ENCODE measurements around the gene ELOVL6.
"Not testable (repeated sequence)": the region's sequence is repeated elsewhere in the genome, so short reads cannot be mapped to it uniquely, and the experiment has no call there.

Gene ELOVL6

GRCh38 chr4:110099638-110100037 is 98.8 kb downstream of the ELOVL6 start:
- H3K27me3 ChIP-seq (ENCODE audit: insufficient read depth, low read length), result no peaks in the 10 kb centered on the region
- peaks cover 35% of the 10 kb centered on the region for H3K36me3 ChIP-seq (ENCODE audit: insufficient read depth, low read length)
- H3K9me3 ChIP-seq (ENCODE audit: insufficient read depth, low read depth, low read length), result no peaks in the 10 kb centered on the region
- H3K9ac ChIP-seq (ENCODE audit: low read depth, low read length), result no peak overlapping the region
- no peak overlapping the region for H3K4me3 ChIP-seq (ENCODE audit: low read length)
- H3K4me1 ChIP-seq (ENCODE audit: insufficient read depth, low read length), result peaks cover 3% of the 10 kb centered on the region; the same call in 1 of the 2 replicates
- H3K27ac ChIP-seq (ENCODE audit: low read depth, low read length), result no peak overlapping the region

- no peaks in the 10 kb centered on the region for H3K27me3 ChIP-seq (ENCODE audit: insufficient read depth, low read length)
- no peaks in the 10 kb centered on the region; the same call in 1 of the 2 replicates for H3K4me1 ChIP-seq (ENCODE audit: insufficient read depth, low read length)
- no peak overlapping the region for H3K4me3 ChIP-seq (ENCODE audit: low read length)
- H3K27ac ChIP-seq (ENCODE audit: low read depth, low read length), result no peak overlapping the region
- no peak overlapping the region for H3K9ac ChIP-seq (ENCODE audit: low read depth, low read length)
- WGBS, result 82% methylated on average over 1 of the region's 1 CpG
- peaks cover 8% of the 10 kb centered on the region; the same call in 1 of the 2 replicates for H3K36me3 ChIP-seq (ENCODE audit: insufficient read depth, low read length)
- no peaks in the 10 kb centered on the region for H3K9me3 ChIP-seq (ENCODE audit: insufficient read depth, low read depth, low read length)
Measured at GRCh38 chr4:110096405-110096804, 102.0 kb downstream of the ELOVL6 start.

DNA sequence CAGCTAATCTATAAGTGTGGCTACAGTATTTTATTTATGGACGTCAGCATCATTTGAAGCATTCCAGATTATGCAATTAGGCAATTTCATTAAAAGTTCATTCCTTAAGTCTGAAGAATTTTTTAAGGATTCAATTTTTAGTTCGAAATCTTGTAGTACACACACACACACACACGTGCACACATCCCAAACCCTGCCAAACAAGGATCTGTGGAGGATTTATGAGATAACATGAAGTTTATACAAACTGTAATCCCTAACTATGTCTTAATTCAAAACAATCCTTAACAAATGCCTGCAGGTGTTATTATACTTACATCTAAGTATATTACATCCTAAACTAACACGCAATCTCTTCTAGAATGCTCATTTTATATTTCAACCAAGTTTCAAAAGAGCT is 105.8 kb downstream of the ELOVL6 start:
- 100% methylated on average over 1 of the region's 4 CpGs for WGBS
- H3K4me1 ChIP-seq (ENCODE audit: insufficient read depth, low read length), result peaks cover 27% of the 10 kb centered on the region
- no peak overlapping the region for H3K27ac ChIP-seq (ENCODE audit: low read depth, low read length)
- H3K4me3 ChIP-seq (ENCODE audit: low read length), result no peak overlapping the region
- no peaks in the 10 kb centered on the region for H3K9me3 ChIP-seq (ENCODE audit: insufficient read depth, low read depth, low read length)
- peaks cover 2% of the 10 kb centered on the region; the same call in 1 of the 2 replicates for H3K36me3 ChIP-seq (ENCODE audit: insufficient read depth, low read length)
- H3K9ac ChIP-seq (ENCODE audit: low read depth, low read length), result no peak overlapping the region
- H3K27me3 ChIP-seq (ENCODE audit: insufficient read depth, low read length), result no peaks in the 10 kb centered on the region

GRCh38 chr4:110091434-110092140 is 106.8 kb downstream of the ELOVL6 start:
- Histone ChIP-seq H3K4me3 (ENCODE audit: low read length) (no peak overlapping the region), H3K36me3 (ENCODE audit: insufficient read depth, low read length) (peaks cover 2% of the 10 kb centered on the region; the same call in 1 of the 2 replicates), H3K9ac (ENCODE audit: low read depth, low read length) (no peak overlapping the region), H3K27me3 (ENCODE audit: insufficient read depth, low read length) (no peaks in the 10 kb centered on the region), H3K9me3 (ENCODE audit: insufficient read depth, low read depth, low read length) (no peaks in the 10 kb centered on the region), H3K4me1 (ENCODE audit: insufficient read depth, low read length) (peaks cover 29% of the 10 kb centered on the region), H3K27ac (ENCODE audit: low read depth, low read length) (no peak overlapping the region)
- 90% methylated on average over 4 of the region's 6 CpGs for WGBS

GRCh38 chr4:110088670-110089069 is 109.7 kb downstream of the ELOVL6 start:
- peaks cover 7% of the 10 kb centered on the region; the same call in 1 of the 2 replicates for H3K36me3 ChIP-seq (ENCODE audit: insufficient read depth, low read length)
- peaks cover 29% of the 10 kb centered on the region for H3K4me1 ChIP-seq (ENCODE audit: insufficient read depth, low read length)
- peak overlapping the region; percentile 37; the same call in 1 of the 2 replicates for H3K27ac ChIP-seq (ENCODE audit: low read depth, low read length)

DNA sequence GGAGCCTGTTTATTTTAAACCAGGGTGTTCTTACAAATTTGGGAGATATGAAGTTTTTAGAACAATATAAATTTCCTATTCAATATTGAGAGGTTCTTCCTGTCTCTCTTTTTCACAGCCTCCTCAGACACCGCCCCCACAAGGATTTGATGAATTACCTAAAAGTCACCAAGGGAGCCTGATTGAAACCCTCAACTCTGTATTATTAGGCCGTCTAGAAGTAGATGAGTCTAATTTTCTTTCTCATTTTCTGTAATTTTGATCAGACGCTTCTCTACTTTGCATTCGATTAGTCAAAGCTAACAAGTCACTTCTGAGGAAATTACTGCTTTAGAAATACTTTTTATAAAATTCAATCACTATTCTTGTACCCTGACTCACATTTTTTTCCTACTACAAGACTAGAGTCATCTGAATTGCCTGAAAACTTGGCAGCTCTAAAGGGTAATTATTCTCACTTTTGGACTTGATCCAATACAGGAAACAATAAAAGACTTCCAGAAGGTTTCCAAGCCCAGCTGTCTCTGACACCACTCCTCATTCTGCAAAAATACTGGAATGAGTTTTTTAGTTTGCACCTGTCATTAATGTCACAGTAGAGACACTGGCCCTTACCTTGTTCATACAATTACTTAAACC is 111.2 kb downstream of the ELOVL6 start:
- no peak overlapping the region for H3K4me3 ChIP-seq (ENCODE audit: low read length)
- peaks cover 11% of the 10 kb centered on the region; the same call in 1 of the 2 replicates for H3K36me3 ChIP-seq (ENCODE audit: insufficient read depth, low read length)
- no peaks in the 10 kb centered on the region for H3K27me3 ChIP-seq (ENCODE audit: insufficient read depth, low read length)
- peaks cover 12% of the 10 kb centered on the region; the same call in 1 of the 2 replicates for H3K9me3 ChIP-seq (ENCODE audit: insufficient read depth, low read depth, low read length)
- H3K27ac ChIP-seq (ENCODE audit: low read depth, low read length), result no peak overlapping the region
- no peak overlapping the region for H3K9ac ChIP-seq (ENCODE audit: low read depth, low read length)
- peaks cover 29% of the 10 kb centered on the region for H3K4me1 ChIP-seq (ENCODE audit: insufficient read depth, low read length)
- 96% methylated on average over 4 of the region's 4 CpGs for WGBS

More at GRCh38 chr4:110088670-110089069, 109.7 kb downstream of the ELOVL6 start:
- Histone ChIP-seq H3K27me3 (ENCODE audit: insufficient read depth, low read length) (no peaks in the 10 kb centered on the region), H3K4me3 (ENCODE audit: low read length) (no peak overlapping the region), H3K9me3 (ENCODE audit: insufficient read depth, low read depth, low read length) (peaks cover 6% of the 10 kb centered on the region; the same call in 1 of the 2 replicates), H3K9ac (ENCODE audit: low read depth, low read length) (peak overlapping the region; percentile 1; the same call in 1 of the 2 replicates)
- WGBS, result 88% methylated on average over 4 of the region's 4 CpGs

- no peak overlapping the region for H3K4me3 ChIP-seq (ENCODE audit: low read length)
- peaks cover 11% of the 10 kb centered on the region; the same call in 1 of the 2 replicates for H3K36me3 ChIP-seq (ENCODE audit: insufficient read depth, low read length)
- H3K9me3 ChIP-seq (ENCODE audit: insufficient read depth, low read depth, low read length), result peaks cover 12% of the 10 kb centered on the region; the same call in 1 of the 2 replicates
- H3K4me1 ChIP-seq (ENCODE audit: insufficient read depth, low read length), result peaks cover 26% of the 10 kb centered on the region
- H3K27ac ChIP-seq (ENCODE audit: low read depth, low read length), result no peak overlapping the region
- no peaks in the 10 kb centered on the region for H3K27me3 ChIP-seq (ENCODE audit: insufficient read depth, low read length)
- WGBS, result 97% methylated on average over 1 of the region's 1 CpG
- no peak overlapping the region for H3K9ac ChIP-seq (ENCODE audit: low read depth, low read length)
Measured at GRCh38 chr4:110085131-110085530, 113.3 kb downstream of the ELOVL6 start.

- Histone ChIP-seq H3K27me3 (ENCODE audit: insufficient read depth, low read length) (no peaks in the 10 kb centered on the region), H3K4me1 (ENCODE audit: insufficient read depth, low read length) (peaks cover 17% of the 10 kb centered on the region), H3K9ac (ENCODE audit: low read depth, low read length) (no peak overlapping the region), H3K4me3 (ENCODE audit: low read length) (no peak overlapping the region), H3K27ac (ENCODE audit: low read depth, low read length) (no peak overlapping the region), H3K36me3 (ENCODE audit: insufficient read depth, low read length) (peaks cover 11% of the 10 kb centered on the region; the same call in 1 of the 2 replicates), H3K9me3 (ENCODE audit: insufficient read depth, low read depth, low read length) (peaks cover 12% of the 10 kb centered on the region; the same call in 1 of the 2 replicates)
- no CpG with 5 or more reads among the region's 3 CpGs for WGBS
Measured at GRCh38 chr4:110084154-110084553, 114.3 kb downstream of the ELOVL6 start.

DNA sequence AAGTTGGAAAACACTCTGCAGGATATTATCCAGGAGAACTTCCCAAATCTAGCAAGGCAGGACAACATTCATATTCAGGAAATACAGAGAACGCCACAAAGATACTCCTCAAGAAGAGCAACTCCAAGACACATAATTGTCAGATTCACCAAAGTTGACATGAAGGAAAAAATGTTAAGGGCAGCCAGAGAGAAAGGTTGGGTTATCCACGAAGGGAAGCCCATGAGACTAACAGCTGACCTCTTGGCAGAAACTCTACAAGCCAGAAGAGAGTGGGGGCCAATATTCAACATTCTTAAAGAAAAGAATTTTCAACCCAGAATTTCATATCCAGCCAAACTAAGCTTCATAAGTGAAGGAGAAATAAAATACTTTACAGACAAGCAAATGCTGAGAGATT is 120.3 kb downstream of the ELOVL6 start:
- H3K4me1 ChIP-seq (ENCODE audit: insufficient read depth, low read length); H3K4me3 ChIP-seq (ENCODE audit: low read length); H3K27ac ChIP-seq (ENCODE audit: low read depth, low read length); H3K9ac ChIP-seq (ENCODE audit: low read depth, low read length); H3K36me3 ChIP-seq (ENCODE audit: insufficient read depth, low read length); H3K9me3 ChIP-seq (ENCODE audit: insufficient read depth, low read depth, low read length); H3K27me3 ChIP-seq (ENCODE audit: insufficient read depth, low read length): not testable (repeated sequence)
- WGBS, result 75% methylated on average over 2 of the region's 2 CpGs

- not testable (repeated sequence) for H3K27ac ChIP-seq (ENCODE audit: low read depth, low read length); H3K27me3 ChIP-seq (ENCODE audit: insufficient read depth, low read length); H3K36me3 ChIP-seq (ENCODE audit: insufficient read depth, low read length); H3K4me1 ChIP-seq (ENCODE audit: insufficient read depth, low read length); H3K9me3 ChIP-seq (ENCODE audit: insufficient read depth, low read depth, low read length); H3K9ac ChIP-seq (ENCODE audit: low read depth, low read length); H3K4me3 ChIP-seq (ENCODE audit: low read length)
- 93% methylated on average over 11 of the region's 11 CpGs for WGBS
Measured at GRCh38 chr4:110076828-110077227, 121.6 kb downstream of the ELOVL6 start.

- no peaks in the 10 kb centered on the region for H3K4me1 ChIP-seq (ENCODE audit: insufficient read depth, low read length)
- H3K27me3 ChIP-seq (ENCODE audit: insufficient read depth, low read length), result no peaks in the 10 kb centered on the region
- WGBS, result 100% methylated on average over 1 of the region's 1 CpG
- H3K36me3 ChIP-seq (ENCODE audit: insufficient read depth, low read length), result peaks cover 8% of the 10 kb centered on the region; the same call in 1 of the 2 replicates
- H3K9me3 ChIP-seq (ENCODE audit: insufficient read depth, low read depth, low read length), result no peaks in the 10 kb centered on the region
- no peak overlapping the region for H3K27ac ChIP-seq (ENCODE audit: low read depth, low read length)
- H3K4me3 ChIP-seq (ENCODE audit: low read length), result no peak overlapping the region
- no peak overlapping the region for H3K9ac ChIP-seq (ENCODE audit: low read depth, low read length)
Measured at GRCh38 chr4:110075891-110076290, 122.5 kb downstream of the ELOVL6 start.

Data from HUES64 (cell line).